GM18507 (cell line): ENCODE measurements around the gene NPAS3.

Experiments
- DNase-seq: peaks from one replicate; pipeline ENCODE4 v3.0.0; 2011; ENCODE audit warnings: low read depth; ENCODE audit not compliant: insufficient read length; ENCODE audit errors: extremely low spot score
- FAIRE-seq: peaks from 2 replicates; lab custom pipeline; 2011; peaks lifted over from hg19 to GRCh38; lab: Jason Lieb, UNC

NPAS3 gene

DNA sequence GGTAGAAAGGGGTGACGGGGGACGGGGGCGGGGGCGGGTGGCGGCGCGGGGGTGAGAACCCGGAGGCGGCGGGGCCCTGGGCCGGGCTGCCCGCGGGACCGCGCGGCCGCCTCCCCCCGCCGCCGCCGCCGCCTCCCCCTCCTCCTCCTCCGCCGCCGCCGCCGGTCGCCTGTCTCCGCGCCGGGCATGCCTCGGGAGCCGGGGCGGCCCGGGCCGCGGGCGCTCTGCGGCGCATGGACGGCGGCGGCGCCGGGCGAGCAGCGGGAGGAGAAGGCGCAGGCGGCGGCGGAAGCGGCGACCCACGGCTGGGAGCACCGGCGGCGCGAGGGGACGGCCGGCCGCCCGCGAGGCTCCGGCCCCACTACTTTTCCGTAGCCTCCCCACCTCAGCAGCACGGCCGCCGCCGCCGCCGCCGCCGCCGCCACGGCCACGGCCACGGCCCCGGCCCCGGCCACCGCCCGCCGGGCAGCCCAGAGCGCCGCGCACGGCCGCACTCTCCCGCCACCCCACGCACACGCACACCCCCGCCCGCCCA is at the start of gene NPAS3:
TSS of gene NPAS3 (plus strand) at position 161 of the 535 bp plus-strand sequence.
- DNase-seq (no peak), FAIRE-seq (no peak)

DNA sequence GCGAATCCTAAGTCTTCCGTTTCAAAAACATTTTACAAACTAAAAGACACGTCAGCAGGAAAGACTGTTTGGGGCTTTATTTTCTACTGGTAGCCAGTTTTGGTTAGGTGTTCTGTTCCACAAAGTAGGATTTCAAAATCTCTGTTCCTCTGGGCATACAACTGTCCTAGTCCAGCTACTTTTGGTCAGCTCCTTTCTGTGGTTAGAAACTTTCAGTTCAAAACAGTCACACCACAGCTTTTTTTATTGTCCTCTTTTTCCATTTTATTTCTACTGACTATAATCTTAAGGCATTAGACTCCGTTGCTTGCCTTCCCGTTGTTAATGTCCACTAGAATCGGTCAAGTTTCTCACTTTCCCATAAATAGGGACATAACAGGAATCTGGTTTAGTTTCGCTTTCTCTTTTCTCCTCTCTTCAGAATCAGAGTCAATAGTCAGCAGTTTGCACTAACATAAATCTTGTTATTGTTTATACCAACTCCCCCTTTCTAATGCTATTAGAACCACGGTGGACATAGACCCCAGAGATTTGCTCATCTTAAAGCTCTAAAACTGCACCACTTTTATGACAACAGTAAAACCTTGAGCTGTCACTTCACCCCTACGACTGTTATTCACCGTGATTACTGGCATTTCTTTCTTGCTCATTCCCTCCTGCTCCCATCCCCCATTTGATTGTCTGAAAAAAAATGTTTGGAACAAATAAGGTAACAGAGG is 41.5 kb upstream of the NPAS3 start:
- no peak for DNase-seq
- FAIRE-seq, result no peak

DNA sequence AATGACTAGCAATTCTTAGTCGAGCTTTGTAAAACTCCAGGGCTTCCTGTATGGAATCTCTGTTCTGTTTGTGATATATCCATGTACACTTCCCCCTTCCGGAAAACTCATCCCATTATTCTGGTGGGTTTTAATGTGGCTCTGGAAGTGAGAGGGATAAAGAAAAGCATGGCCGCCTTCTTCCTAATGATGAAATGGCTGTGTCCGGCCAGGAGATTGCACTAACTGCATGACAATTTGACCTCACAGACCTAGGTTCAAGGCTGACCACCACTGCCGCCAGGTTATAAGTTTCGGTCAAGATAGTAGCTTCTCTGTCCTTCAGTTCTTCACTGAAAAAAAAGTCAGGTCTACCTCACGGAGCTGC is 41.0 kb upstream of the NPAS3 start:
- DNase-seq, result no peak
- no peak for FAIRE-seq

DNA sequence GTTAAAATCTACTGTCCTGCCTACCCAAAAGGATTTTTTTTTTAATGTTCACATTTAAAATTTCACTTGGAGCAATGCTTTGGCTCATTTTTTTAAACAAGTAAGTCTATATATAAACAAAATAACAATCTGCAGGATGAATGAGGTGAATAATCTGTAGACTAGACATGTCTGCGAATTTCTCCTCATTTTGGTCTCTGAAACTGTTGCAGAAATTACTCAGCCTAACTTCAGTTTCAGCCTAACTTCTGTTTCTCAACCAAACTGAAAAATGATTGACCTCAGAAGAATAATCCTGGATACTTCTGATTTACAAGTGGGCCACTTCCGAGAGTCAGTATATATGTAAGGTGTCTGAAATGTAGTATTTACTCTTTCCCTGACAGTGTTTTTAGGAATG is 39.8 kb upstream of the NPAS3 start:
- no peak for FAIRE-seq

DNA sequence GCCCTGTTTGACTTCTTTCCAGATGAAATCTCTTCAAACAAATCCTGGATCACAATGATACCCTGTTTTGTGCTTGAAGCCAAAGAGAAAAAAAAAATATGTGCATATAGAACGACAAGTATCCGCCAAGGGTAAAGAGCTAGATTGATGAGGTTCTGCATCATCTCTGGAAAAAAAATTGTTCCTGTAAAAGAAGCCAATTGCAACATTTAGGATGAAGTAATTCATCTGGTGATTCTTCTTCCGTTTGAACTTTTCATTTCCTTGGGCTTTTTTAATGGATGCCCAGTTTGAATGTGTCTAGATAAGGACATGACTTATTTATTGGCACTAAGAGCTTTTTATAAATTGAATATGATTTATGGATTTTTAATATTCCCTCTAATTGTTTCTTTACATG is 38.1 kb upstream of the NPAS3 start:
- FAIRE-seq (no peak), DNase-seq (no peak)

More for the DNA sequence above, 39.8 kb upstream of the NPAS3 start:
- DNase-seq, result no peak

DNA sequence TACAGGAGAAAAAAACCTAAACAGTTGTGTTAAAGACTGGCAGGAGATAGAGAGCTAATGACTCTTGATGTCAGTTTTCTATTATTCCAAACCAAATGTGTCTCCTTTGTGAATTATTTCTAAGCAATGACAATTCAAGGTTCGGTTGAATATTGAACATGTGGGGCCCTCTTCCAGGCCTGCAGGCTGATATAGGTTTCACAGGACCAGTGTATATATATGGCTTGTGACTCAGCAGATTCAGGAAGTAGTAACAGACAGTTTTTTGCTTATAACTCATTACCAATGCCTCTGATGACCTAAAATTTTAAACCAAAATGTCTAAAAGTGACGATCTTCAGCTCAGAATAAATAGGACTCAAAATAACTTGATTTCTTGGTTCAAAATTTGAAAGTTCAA is 33.7 kb upstream of the NPAS3 start:
- FAIRE-seq, result no peak
- no peak for DNase-seq

DNA sequence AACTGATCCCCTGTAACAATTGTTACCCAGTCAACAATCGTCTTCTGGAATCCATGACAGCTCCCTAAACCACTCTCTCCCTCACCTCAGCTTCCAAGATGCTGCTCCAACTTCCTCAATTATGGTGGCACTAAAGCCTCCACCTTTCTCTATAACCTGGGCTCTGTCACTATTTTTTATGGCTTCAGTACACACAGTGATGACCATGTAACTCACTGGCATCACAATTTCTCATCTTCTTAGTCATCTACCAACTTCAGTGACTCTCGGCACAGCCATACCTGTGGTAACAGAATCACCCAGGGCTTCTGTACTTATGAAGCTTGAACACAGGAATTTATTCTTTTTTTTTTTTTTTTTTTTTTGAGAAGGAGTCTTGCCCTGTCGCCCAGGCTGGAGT is 32.0 kb upstream of the NPAS3 start:
- DNase-seq (no peak), FAIRE-seq (no peak)

DNA sequence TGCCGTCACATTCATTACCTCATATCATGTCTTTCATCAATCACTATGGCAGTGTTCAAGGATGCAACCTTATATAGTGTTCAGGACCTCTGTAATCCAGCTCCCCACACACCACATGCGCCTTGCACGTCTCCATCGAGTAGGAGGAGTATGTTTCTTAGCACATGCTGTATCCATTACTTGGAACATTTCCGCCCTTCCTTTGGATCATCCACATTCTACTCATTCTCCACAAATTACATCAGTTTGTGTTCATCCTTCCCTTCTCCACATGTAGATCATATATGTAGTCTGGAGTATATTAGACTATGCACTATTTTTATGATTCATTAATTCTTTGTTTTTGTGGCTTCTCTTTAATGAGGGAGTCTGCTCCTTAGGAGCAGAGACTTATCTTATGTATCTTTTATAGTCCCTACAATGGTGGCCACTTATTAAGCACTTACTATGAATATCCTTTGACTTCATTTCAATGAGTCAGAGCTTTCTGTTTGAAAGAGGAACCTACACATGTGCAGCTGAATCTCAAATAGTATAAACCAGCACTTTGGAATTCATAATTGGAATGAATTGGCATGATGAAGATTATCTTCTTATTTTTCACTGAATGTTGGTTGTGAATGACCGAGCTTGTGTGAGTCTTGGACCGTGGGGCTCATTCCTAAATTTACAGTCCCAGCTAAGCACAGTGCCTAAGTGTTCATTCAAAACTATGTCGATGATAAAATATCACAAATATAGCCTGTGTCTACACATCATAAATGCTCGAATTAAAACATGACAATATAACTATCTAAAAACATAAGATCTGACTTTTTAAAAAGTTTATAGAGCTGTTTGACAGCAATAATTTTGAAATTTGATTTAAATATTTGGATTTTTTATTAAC is 30.2 kb upstream of the NPAS3 start:
- FAIRE-seq (no peak), DNase-seq (no peak)

DNA sequence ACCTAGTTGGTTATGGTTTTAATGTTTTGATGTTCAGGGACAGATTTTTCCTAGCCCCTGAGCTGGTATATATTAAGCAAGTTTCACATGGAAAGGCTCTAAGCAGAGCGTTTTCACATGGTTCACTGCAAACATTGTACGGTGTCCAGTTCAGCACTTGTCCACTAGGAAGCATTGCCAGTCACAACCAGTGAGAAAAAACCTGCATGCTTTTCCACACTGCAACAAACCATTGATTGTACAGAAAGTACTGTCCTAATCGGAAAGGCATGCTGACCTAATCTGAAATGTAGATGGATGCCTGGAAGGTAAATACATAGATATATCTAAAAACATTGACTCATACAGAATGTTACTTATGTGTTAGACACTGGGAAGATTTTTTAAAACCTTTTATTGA is 25.0 kb upstream of the NPAS3 start:
- DNase-seq (no peak), FAIRE-seq (no peak)

DNA sequence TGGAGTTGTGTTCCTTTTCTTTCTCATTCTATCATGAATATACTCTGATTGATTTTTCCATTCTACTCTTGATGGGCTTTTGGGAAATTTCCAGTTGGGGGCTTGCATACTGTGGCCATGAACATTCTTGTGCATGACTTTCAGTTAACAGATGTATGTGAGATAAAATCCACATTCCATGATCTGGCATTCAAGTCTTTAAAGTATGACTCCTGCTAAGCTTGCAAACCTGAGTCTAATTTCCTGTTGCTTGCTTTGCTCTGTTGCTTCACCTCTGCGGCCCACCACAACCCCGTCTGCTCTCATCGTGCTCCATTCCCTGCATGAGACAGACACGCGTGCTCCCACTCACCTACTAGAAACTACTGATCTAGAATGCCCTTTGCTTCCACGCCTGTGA is 24.3 kb upstream of the NPAS3 start:
- FAIRE-seq (no peak), DNase-seq (no peak)

DNA sequence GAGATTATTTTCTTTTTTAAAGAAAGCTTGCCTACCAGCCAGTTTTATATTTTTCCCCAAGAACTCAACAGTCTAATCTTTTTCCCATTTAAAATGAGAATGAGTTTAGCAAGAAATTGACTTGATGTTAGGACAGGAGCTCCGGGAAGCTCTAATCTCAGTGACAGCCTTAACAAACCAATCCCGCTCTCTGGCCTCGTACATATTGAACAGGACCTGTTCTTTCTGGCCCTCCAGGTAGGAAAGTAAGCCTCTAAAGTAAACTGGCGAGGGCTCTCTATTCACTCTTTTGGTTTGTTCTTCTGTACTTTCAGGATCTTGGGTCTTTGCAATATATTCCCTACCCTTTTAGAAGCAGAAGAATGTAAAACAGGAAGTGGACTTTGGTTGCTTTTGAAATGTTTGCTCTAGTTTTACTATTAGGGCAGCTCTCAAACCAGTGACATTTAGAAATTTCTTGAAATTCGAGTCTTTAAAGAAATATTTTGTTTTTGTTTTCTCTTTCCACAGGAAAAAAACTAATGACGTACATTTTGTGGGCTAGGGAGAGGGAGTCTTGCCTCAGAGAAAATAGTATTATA is 17.9 kb upstream of the NPAS3 start:
- no peak for FAIRE-seq
- DNase-seq, result no peak

DNA sequence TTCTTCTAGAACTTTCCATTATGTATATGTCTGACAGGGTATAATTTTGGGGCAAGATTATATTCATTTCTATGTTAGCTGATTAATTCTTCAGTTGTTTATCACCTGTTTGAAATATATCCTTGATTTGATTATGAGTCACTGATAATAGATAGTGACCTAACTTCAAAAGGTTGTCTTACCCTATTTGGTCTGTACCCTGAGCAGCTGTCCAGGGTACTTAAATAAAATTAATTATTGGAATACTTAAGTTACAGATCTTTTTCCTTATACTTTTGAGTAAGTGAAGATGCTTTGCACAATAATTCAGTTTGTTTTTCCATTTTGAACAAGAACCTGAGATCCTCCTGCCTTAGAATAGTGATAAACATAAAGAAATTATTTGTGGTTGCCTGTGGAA is 13.2 kb upstream of the NPAS3 start:
- FAIRE-seq (no peak), DNase-seq (no peak)

DNA sequence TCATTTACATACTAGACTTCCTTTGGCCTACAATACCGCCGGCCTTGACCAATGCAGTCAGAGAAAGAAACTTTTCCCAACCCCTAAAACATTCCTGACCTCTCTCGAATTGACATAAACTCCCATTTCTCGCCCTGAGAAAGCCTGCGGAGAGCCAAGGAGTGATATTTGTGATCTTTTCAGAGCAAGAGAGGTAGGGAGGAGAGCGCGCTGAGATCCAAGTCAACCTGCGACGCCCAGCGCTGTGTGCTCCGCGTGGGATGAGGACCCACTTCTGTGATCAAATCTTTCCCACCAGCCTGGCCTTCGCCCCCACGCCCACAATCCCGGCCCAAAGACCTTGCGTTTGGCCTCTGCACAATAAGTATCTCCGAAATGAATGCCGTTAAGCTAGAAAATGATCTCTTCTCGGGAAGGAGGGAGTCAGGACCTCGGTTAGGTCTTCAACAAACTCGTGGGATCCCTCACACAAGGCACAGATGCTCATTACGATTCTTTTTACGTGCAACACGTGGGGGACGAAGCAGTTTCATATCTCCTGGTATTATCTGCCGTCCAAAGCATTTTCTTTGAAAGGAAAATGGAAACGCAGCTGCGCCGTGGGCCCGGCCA is 6.3 kb upstream of the NPAS3 start:
- DNase-seq (no peak), FAIRE-seq (no peak)

DNA sequence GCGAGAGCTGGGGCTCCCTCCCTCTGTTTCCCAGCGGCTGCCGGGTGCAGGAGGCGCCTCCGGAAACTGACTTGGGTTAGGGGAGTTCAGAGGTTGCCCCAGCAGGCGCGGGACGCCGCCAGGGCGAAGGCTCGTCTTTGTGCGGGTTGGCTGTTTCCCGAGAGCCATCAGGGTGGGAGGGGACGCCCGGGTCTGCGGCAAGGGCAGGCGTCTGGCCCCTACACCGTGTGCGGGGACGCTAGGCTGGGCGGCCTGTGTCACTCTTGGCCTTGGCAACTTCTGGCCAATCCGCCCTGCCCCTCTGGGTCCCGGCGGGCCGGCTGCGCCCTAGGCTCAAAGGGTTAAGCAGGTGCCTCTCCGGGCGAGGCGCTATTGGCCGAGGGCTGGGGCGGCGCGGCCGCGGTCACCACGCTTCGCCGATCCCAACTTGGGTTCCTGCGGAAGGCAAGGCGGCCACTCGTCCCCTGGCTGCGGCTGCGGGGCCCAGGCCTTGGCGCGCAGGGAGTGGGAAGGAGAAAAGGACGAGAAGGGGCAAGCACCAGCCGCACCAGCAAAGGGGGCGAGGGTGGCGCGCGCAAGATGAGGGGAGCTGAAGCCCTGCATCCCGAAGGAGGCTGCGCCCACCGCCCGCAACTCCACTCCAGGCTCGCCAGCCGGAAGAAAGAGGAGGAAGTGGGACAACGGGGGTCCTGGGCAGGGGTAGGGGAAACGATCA is 5.6 kb upstream of the NPAS3 start:
- FAIRE-seq (no peak), DNase-seq (no peak)

DNA sequence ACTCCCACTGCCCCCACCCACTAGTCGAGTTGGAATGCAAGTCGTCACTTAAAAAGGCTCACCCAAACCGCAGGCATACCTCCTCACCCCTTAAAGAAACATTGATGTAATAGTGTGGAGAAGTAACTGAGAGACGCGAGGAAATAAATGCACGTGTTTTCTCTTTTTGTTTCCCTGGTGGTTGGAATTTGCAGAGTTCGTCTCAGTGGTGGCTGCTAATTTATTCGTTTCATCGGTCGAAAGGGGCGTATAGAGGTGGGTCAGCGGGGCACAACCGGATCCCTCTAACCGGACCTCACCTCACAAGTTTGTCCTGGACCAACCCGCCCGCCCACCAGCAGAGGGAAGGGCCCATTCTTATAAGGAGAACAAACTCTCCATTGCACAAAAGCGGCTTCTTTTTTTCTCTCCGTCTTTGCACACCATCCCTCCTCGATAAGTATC is 5.0 kb upstream of the NPAS3 start:
- FAIRE-seq, result no peak
- DNase-seq, result no peak

DNA sequence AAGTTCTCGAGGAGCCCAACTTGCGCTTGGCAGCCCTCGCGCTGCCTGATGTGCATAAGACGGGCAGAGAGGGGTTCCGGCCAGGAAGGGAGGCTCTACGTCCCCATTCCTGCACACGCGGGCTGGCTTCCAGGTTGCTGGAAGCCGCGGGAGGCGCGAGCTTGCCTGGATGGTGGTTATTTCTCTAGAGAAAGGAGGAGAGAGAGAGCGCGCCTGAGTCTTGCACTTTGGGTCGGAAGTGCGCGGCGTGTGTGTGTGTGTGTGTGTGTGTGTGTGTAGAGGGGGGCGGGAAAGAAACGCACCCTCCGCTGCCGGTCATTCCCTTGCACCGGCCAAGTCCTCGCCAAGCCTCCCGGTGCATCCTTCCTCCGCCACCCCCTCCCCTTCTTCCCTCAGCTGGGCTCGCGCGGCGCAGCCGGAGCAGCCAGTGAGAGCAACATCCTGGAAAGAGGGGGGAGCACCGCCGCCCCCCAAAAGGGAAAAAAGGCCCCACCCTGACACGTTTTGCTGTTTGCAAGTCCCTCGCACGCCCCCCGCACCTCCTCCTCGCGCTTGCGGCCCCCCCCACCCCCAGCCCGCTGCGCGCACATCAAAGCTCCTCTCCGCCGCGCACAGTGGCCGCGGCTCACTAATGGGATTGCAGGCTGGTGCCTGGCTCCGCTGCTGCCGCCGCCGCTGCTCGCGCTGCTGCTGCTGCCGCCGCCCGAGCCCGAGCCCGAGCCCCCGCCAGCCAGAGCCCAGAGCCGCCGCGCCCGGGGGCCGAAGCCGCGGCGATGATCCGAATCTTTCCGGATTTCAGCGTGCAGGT is 4.4 kb upstream of the NPAS3 start:
- no peak for DNase-seq
- FAIRE-seq, result no peak

DNA sequence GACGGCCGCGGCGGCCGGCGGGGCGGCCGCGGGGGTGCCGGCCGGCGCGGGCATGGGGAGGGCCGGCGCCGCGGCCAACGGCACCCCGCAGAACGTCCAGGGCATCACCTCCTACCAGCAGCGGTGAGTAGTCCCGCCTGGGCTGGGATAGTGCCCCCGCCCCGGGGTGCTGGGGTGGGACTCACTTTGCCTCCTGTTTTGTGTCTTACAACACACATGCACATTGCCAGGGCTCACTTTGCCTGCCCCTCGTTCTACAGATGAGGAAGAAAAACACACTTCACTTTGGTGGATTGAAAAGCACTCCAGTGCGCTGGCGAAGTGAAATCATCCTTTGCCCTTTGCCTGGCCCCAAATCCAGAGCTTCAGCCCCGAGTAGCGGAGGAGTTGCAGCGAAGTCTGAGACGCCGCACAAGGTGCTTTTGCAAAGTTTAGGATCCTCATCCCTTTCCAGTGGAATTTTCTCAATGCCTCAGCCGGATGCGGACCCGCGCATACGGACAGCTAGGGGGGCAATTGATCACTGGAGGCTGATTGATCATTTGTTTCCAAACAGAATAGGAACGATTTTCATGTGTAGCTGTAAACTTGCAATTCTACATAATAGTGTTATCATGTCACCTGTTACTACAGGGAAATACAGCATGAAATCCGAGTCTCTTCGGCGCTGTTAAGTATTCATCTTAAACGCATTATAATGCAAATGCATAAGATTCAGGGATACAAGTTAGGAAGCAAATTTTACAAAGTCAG is 3.6 kb upstream of the NPAS3 start:
- FAIRE-seq (no peak), DNase-seq (no peak)
